Measurements from ENCODE around the gene DENND5A. TPM values are rescaled to one million over a fixed set of nuclear protein-coding genes. Genes with fewer than 3 reads are reported as not detected.
"Not testable (repeated sequence)": the region's sequence is repeated elsewhere in the genome, so short reads cannot be mapped to it uniquely, and the experiment has no call there.

DENND5A gene
- total RNA-seq, 1 donor from 2014 or later: 132 TPM

DNA sequence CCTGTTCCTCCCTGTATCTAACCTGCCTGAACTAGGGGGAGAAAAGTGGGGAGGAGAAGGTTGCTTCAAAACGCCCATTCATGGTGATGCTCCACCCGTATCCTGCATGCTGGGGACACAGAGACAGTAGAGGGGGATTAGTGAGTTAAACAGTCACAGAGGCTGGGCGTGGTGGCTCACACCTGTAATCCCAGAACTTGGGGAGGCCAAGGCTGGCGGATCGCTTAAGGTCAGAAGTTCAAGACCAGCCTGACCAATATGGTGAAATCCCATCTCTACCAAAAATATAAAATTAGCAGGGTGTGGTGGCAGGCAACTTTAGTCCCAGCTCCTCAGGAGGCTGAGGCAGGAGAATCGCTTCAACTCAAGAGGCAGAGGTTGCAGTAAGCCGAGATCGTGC, 1.8 kb upstream of the DENND5A start:
- intact Hi-C loops (cut with DNase I): loop anchor here (5.0 kb wide), 3 partner anchors 45 to 95 kb away; partner anchors contain the start of gene TMEM41B

DNA sequence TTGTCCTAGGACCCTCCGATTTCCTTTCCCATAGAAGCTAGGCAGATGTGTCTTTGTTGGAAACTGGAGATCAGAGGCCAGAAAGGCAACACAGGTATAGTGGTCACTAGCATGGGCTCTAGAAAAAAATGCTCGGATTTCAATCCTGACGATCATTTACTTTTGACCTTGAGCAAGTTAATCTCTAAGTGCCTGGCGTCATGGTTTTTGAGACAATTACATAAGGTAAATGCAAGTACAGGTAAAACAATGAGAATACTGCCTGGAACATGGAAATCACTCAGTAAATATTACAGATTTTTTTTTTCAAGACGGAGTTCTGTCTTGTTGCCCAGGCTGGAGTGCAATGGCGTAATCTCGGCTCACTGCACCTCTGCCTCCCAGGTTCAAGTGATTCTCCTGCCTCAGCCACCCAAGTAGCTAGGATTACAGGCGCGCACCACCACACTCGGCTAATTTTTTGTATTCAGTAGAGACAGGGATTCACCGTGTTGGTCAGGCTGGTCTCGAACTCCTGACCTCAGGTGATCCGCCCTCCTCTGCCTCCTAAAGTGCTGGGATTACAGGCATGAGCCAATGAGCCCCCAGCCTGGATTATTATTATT, 1.1 kb upstream of the DENND5A start:
- no peak for DNase-seq (ENCODE audit: low spot score)
- intact Hi-C loops (cut with DNase I): loop anchor here (5.0 kb wide), 3 partner anchors 46 to 96 kb away; partner anchors contain the start of gene TMEM41B

More for the DNA sequence above, 1.8 kb upstream of the DENND5A start:
- DNase-seq (ENCODE audit: low spot score): no peak

DNA sequence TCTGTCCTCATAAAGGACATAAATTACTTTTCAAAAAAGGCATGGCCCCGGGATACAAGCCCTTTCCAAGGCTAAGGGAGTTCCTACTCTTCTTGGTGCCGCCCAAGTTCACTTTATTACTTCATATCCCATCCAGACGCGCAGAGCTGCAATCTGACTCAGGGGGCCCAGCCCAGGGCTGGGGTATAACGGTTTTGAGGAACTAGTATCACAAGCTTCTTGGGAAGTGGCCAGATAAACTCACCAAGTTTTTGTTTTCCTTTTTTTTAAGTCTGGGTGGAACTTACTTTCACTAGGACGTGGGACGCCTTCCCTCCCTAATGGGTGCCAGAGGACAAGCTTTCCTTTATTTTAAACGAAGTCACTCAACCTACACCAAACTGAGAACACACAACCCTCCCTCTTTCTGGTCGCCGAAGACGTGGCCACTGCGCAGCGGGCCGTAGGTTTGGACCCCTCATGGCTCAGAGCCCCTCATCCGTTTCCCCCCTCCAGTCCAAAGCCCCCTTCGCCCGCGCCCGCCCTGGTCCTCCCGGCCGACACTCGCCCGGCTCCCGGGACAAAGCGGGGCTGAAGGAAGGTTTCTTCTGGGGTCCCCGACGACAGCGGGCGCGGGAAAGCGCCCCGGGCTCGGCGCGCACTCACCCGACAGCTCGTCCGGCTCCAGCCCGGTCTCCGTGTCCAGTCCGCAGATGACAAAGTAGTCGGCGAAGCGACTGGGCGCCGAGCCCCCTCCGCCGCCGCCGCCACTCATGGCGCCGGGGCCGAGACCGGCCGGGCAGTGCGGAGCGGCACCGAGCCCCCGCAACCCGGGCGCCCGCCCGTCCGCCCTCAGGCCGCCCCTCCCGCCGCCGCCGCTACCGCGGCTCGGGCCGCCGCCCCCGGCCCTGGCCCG, 587 bp downstream of the DENND5A start:
- intact Hi-C loops (cut with DNase I): loop anchor here (2.0 to 5.0 kb wide), 4 partner anchors 48 to 196 kb away; partner anchors contain the start of genes TMEM41B and ZNF143
- DNase-seq (ENCODE audit: low spot score): peak; percentile 86

DNA sequence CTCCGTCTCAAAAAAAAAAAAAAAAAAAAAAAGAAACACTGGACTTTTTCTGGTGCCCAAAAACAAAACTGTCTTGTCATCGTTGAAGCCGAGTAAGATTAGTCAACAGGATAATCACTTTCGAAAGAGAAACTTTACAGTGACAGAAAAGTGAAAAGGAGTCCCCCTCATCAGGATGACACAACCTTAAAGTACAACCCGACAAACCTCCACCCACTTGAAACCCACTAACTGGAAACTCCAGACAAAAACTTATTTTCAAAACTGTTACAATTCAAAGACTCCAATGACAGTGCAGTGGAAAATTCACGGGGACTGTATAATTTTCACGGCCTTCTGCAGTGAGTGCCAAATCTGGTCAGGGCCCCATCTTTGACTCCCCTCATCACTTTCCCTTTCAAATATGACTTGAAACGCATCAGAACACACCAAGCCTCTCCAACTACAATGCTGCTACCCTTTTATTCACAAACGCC, 1.3 kb downstream of the DENND5A start:
- DNase-seq (ENCODE audit: low spot score): no peak
- intact Hi-C loops (cut with DNase I): loop anchor here (2.0 kb wide), 1 partner anchor 197 kb away; the partner anchor contains the start of gene ZNF143

DNA sequence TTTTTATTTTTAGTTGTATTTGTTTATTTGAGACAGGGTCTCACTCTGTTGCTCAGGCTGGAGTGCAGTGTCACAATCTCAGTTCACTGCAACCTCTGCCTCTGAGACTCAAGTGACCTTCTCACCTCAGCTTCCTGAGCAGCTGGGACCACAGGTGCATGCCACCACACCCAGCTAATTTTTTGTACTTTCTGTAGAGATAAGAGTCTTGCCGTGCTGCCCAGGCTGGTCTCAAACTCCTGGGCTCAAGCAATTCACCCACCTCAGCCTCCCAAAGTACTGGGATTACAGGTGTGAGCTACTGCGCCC, 4.4 kb downstream of the DENND5A start:
- intact Hi-C loops (cut with DNase I); DNase-seq (ENCODE audit: low spot score): not testable (repeated sequence)

DNA sequence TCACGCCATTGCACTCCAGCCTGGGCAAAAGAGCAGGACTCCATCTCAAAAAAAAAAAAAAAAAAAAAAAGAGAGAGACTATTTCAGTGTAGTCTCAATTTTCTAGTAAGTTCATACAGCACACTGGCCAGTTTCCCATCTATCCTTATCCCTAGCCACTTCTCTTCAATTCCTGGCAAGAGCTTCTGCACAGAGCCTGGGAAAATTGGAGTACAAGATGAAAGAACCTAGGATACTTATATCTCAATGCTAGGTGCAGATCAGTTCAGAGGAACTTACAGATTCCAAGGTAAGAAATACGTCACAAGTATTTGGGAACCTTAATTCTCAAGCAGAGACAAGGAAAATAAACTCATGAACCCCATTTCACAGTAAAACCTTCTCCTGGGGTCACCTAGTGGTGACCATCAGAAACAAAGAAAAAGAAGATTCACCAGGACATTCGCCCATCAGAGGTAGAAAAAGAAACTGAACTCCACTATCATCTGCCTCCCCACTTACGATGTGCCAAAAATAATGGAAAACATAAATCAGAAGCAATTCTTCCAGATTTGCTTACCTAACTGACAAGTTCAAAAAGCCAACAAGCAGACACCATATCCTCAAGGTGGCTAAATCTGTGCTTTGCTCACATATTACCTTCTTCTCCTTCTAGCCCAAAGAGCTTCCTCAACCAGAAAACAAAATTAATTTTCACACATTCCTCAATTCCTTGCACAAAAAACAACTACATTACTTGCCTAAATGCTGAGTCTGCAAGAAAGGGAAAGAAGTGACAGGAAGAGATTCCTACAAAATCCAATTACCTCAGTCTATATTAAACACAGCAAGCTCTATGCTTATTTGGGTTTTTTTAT, 4.9 kb downstream of the DENND5A start:
- intact Hi-C loops (cut with DNase I): no loop called here
- no peak for DNase-seq (ENCODE audit: low spot score)

DNA sequence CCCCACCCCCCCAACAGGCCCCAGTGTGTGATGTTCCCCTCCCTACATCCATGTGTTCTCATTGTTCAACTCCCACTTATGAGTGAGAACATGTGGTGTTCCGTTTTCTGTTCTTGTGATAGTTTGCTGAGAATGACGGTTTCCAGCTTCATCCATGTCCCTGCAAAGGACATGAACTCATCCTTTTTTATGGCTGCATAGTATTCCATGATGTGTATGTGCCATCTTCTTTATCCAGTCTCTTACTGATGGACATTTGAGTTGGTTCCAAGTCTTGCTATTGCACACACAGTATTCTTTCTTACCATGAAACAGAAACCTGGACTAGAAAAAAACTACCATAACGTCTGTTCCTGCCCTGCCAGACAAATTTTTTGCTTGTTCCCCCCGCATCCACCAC, 6.9 kb downstream of the DENND5A start:
- DNase-seq (ENCODE audit: low spot score); intact Hi-C loops (cut with DNase I): not testable (repeated sequence)

DNA sequence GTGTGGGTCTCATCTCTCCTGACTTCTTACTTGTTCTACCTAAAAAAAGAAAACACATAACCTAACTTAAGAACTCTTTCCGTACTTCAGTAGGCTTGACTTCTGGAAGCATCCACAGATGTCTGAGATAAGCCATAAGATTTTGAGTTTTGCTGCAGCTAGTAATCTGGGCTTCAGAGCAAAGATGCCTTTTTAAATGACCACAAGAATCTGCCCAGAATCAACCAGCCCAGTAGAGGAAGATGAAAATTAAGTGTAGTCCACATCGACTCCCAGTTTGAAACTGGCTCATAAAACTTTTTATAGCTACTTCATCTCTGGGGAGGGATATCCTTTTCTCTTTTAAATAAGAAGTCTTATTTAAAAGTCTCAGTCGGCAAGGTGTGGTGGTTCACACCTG, 10.7 kb downstream of the DENND5A start:
- no peak for DNase-seq (ENCODE audit: low spot score)
- intact Hi-C loops (cut with DNase I): no loop called here

DNA sequence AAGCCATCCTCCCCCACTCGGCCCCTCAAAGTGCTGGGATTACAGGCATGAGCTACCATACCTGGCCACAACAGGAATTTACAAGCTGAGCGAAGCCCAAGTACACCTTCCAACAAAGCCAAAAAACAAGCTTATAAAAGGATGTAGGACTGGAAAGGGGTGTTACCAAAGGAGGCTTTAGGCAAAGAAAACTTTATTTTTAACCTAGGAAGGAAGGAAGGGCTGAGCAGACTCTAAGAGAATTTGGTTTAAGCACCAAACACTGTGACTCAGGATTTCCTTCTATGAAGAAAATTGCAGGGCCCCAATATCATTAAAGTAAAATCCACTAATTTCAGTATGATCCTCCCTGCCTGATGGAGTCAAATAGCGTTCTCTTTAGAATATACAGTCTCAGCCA, 12.1 kb downstream of the DENND5A start:
- no peak for DNase-seq (ENCODE audit: low spot score)
- intact Hi-C loops (cut with DNase I): no loop called here

DNA sequence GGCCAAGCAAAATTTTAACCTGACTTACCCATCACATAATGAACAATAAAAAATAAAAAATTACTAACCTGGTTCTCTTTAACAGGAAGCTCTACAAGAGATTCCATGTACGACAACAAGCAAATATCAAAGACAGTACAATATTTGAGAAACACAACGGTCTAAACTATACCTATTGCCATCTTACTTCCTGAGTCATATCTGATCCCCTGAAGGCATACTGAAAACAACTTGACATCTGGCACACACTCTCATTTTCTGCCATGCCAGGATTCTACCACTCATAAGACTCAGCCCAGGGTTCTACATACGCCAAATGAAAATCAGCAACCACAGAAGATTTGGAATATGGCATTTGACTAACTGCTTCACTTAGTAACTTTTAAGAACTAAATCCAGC, 13.8 kb downstream of the DENND5A start:
- intact Hi-C loops (cut with DNase I): no loop called here

DNA sequence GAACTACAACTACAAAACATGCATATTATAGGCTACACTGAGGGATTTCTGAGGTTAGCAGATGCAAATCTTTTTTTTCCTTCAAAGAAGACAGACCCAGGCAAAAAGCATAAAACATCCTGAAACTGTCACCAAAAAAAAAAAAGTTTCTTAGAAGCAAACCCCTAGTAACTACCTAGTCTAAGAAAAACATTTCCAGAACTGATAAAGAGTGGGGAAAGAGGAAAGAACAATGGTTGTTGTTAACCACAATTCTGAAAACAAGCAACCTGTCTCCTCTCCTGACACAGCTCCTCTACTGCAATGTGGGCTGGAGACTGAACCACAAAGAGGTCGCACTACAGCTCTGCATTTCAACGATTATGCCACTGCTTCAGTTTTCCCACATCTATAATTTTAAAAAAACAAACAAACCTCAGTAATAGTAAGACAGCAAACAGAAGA, 15.0 kb downstream of the DENND5A start:
- intact Hi-C loops (cut with DNase I): no loop called here
- DNase-seq (ENCODE audit: low spot score): no peak

More for the DNA sequence above, 13.8 kb downstream of the DENND5A start:
- DNase-seq (ENCODE audit: low spot score): no peak

DNA sequence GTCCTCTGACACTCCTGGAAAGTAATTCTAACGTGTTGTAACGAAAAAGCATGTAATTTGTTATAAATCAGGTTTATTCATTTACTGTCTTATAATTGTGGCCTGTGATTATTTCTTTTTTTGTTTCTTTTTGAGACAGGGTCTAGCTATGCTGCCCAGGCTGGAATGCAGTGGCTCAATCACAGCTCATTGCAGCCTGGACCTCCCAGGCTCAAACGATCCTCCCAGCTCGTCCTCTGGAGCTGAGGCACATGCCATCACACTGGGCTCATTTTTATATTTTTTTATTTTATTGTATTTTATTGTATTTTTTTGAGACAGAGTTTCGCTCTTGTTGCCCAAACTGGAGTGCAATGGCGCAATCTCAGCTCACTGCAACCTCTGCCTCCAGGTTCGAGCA, 15.9 kb downstream of the DENND5A start:
- intact Hi-C loops (cut with DNase I): no loop called here
- DNase-seq (ENCODE audit: low spot score): no peak

DNA sequence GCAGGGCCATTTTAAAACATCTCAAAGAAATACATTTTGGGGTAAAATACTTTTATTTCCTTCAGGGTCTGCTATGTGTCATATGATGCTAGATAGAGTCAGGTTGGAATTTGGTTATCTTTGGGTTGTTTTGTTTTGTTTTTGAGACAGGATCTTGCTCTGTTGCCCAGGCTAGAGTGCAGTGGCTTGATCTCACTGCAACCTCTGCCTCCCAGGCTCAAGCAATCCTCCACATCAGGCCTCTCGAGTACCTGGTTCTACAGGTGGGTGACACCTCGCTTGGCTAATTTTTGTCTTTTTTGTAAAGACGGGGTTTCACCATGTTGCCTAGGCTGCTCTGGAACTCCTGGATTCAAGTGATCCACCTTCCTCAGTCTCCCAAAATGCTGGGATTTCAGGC, 17.3 kb downstream of the DENND5A start:
- intact Hi-C loops (cut with DNase I): no loop called here
- DNase-seq (ENCODE audit: low spot score): no peak

DNA sequence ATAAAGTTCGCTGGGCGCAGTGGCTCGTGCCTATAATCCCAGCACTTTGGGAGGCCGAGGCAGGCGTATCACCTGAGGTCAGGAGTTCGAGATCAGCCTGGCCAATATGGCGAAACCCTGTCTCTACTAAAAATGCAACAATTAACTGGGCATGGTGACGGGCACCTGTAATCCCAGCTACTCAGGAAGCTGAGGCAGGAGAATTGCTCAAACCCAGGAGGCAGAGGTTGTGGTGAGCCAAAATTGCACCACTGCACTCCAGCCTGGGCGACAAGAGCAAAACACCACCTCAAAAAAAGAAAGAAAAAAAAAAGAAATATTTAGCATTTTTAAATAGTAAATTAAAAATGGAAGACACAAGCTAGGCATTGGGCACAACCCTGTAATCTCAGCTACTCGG, 28.9 kb downstream of the DENND5A start:
- DNase-seq (ENCODE audit: low spot score); intact Hi-C loops (cut with DNase I): not testable (repeated sequence)

DNA sequence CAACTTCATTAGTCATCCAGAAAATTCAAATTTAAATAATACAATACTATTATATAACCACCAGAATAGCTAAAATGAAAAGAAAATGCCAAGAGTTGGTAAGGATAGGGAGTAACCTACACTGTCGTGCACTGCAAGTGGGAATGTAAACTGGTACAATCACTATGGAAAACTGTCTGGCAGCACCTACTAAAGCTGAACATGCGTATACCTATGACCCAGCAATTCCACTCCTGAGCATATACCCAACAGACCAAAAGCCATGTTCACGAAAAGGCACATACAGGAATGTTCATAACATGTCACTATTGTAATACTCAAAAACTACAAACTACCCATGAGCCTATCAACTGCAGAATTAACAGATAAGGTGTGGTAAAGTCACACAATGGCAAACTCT, 32.7 kb downstream of the DENND5A start:
- DNase-seq (ENCODE audit: low spot score): no peak
- intact Hi-C loops (cut with DNase I): no loop called here

DNA sequence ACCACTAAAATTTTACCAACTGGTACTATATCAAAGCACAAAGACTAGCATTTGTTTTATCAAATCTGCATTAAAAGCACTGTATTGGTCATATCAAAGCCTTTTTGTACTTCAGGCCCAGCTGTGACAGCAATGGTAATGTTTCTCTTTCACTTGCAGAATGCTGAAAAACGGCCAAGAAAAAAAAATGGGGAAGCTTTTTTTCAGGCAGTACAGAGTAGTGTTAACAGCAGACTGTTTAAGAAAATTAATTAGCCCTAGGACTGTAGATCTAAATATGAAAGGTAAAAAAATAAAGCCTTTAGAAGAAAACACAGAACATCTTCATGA, 33.3 kb downstream of the DENND5A start:
- intact Hi-C loops (cut with DNase I): no loop called here
- DNase-seq (ENCODE audit: low spot score): no peak

DNA sequence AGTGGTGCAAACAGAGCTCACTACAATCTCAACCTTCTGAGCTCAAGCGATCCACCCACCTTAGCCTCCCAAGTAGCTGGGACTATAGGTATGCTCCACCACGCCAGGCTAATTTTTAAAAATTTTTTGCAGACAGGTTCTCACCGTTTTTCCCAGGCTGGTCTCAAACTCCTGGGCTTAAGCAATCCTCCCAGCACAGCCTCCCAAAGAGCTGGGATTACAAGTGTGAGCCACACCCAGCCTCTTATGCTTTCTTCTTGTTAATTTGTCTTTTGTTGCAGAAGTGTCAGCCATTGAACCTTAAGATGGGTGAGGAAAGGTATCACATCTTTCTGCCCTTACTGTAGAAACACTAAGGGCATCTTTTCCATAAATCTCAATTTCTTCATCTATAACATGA, 34.9 kb downstream of the DENND5A start:
- intact Hi-C loops (cut with DNase I): no loop called here

DNA sequence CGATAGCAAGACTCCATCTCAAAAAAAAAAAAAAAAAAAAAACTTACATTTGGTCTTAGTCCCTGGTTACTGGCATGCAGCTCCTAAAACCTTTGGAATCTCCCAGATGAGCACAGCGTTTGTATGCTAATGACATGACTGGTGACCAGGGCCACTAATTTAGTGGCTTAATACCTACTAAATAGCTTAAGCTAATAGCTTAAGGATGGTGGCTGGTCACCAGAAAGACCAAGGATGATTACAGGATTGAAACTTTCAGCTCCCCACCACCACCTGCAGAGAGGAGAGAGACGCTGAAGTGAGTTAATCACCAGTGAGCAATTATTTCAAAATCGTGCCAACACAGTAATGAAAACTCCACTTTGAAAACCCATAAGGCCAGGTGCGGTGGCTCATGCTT, 37.1 kb downstream of the DENND5A start:
- intact Hi-C loops (cut with DNase I): no loop called here
- DNase-seq (ENCODE audit: low spot score): no peak

More for the DNA sequence above, 34.9 kb downstream of the DENND5A start:
- no peak for DNase-seq (ENCODE audit: low spot score)

DNA sequence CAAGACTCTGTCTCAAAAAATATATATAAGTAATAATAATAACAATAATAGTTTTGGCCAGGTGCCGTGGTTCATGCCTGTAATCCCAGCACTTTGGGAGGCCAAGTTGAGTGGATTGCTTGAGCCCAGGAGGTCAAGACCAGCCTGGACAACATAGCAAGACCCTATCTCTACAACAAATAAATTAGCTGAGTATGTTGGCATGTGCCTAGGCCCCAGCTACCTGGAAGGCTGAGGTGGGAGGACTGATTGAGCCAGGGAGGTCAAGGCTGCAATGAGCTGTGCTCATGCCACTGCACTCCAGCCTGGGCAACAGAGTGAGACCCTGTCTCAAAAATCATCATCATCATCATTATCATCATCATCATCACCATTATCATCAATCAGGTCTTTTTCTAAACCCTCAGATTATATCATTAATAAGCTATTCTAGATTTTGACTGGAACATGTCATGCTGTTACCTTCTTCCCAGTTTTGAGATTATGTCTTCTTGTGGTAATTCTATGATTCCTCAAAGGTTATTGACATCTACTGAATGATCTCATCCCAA, 39.3 kb downstream of the DENND5A start:
- intact Hi-C loops (cut with DNase I): no loop called here

DNA sequence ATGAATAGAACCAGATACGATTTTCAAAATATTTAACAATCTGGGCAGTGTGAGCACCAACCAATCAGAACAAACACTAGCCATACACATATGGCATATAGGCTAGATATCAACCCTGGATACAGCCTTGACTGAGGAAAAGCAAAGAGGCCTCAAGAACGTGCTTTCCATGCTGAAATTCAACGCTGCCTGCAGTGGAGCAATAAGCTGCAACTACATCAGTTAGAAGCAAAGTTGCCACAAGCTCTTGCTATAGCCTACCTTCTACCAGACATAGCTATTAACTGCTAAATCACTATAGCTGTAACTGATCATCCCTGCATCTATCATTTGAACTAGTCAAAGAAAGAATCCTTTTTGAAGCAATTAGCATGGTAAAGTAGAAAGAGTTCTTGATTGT, 42.5 kb downstream of the DENND5A start:
- no peak for DNase-seq (ENCODE audit: low spot score)
- intact Hi-C loops (cut with DNase I): no loop called here

More for the DNA sequence above, 39.3 kb downstream of the DENND5A start:
- no peak for DNase-seq (ENCODE audit: low spot score)
